SK-N-MC (cell line): ENCODE data around the gene CWF19L2.

ENCODE experiments used
- EZH2 ChIP-seq: fragments of 200-600 bp; sonication (generic); IDR thresholded peaks from one replicate; pipeline ENCODE4 v1.6.1; 2017; ENCODE audit warnings: antibody characterized with exemption
- POLR2AphosphoS5 ChIP-seq: IDR thresholded peaks from 2 replicates; pipeline ENCODE4 v1.6.1; 2012; ENCODE audit warnings: mild to moderate bottlenecking, low read depth, low read length, borderline replicate concordance

GRCh38 chr11:107397357-107397756 is 60.3 kb downstream of the CWF19L2 start:
- no peak for TF ChIP-seq POLR2AphosphoS5
- no peak for TF ChIP-seq EZH2
